ENCODE data around the gene ACTN4.

Gene ACTN4

GRCh38 chr19:38662537-38663155, 15.2 kb downstream of the ACTN4 start:
- Histone ChIP-seq H3K27me3 (no peaks in the 10 kb centered on the region), H3K4me2 (peak overlapping the region in 10 of 11 experiments; percentile 82 to 99 (median 88); a peak in 20 of 22 replicates), H3K4me1 (peaks cover 61 to 89% (median 70%) of the 10 kb centered on the region in 10 experiments), H3K9ac (peak overlapping the region in 1 of 11 experiments; percentile 67; a peak in 1 of 22 replicates), H3K36me3 (peaks cover 10 to 56% (median 35%) of the 10 kb centered on the region in 11 experiments; a peak in 20 of 22 replicates), H4K20me1 (peaks cover 55 to 100% (median 81%) of the 10 kb centered on the region in 11 experiments; a peak in 21 of 22 replicates), H3K27ac (peak overlapping the region in 6 of 11 experiments; percentile 77 to 89 (median 84); a peak in 4 of 22 replicates), H3K9me3 (replicated peaks in 1 of 11) (no peaks in the 10 kb centered on the region), H3K4me3 (no peak overlapping the region)
- TF ChIP-seq Cebpa-rat (IDR thresholded peaks at IDR 0.05), result no peak

- Histone ChIP-seq H3K36me3 (peaks cover 10 to 52% (median 32%) of the 10 kb centered on the region in 11 experiments; a peak in 20 of 22 replicates), H3K27me3 (no peaks in the 10 kb centered on the region), H3K4me3 (no peak overlapping the region), H3K9me3 (replicated peaks in 1 of 11) (no peaks in the 10 kb centered on the region), H3K9ac (peak overlapping the region in 2 of 11 experiments; percentile 65 to 67; a peak in 1 of 22 replicates), H3K27ac (peak overlapping the region in 8 of 11 experiments; percentile 72 to 89 (median 82); a peak in 12 of 22 replicates), H3K4me1 (peaks cover 63 to 89% (median 71%) of the 10 kb centered on the region in 10 experiments), H3K4me2 (peak overlapping the region; percentile 80 to 99 (median 88); a peak in 21 of 22 replicates), H4K20me1 (peaks cover 50 to 99% (median 76%) of the 10 kb centered on the region in 11 experiments; a peak in 21 of 22 replicates)
- TF ChIP-seq Cebpa-rat (IDR thresholded peaks at IDR 0.05), result no peak
These were observed 15.8 kb downstream of the ACTN4 start for GRCh38 chr19:38663156-38663651.

GRCh38 chr19:38663957-38664502, 16.6 kb downstream of the ACTN4 start:
- Histone ChIP-seq H3K4me1 (peaks cover 71 to 93% (median 77%) of the 10 kb centered on the region in 10 experiments), H3K27ac (peak overlapping the region in 9 of 11 experiments; percentile 72 to 89 (median 81); a peak in 18 of 22 replicates), H3K36me3 (peaks cover 10 to 51% (median 24%) of the 10 kb centered on the region in 11 experiments; a peak in 19 of 22 replicates), H3K9ac (peak overlapping the region in 9 of 11 experiments; percentile 31 to 75 (median 65); a peak in 15 of 22 replicates), H3K9me3 (replicated peaks in 1 of 11) (no peaks in the 10 kb centered on the region), H3K4me3 (peak overlapping the region in 4 of 10 experiments; percentile 8 to 25 (median 20); a peak in 4 of 20 replicates), H3K27me3 (no peaks in the 10 kb centered on the region), H3K4me2 (peak overlapping the region; percentile 80 to 99 (median 88)), H4K20me1 (peaks cover 44 to 99% (median 67%) of the 10 kb centered on the region in 11 experiments; a peak in 21 of 22 replicates)
- TF ChIP-seq Cebpa-rat (IDR thresholded peaks at IDR 0.05), result no peak

- Histone ChIP-seq H3K4me2 (peak overlapping the region; percentile 80 to 99 (median 88)), H3K4me3 (peak overlapping the region in 4 of 10 experiments; percentile 8 to 25 (median 20); a peak in 5 of 20 replicates), H3K9ac (peak overlapping the region in 9 of 11 experiments; percentile 42 to 75 (median 65); a peak in 16 of 22 replicates), H4K20me1 (peaks cover 41 to 99% (median 61%) of the 10 kb centered on the region in 11 experiments; a peak in 21 of 22 replicates), H3K4me1 (peaks cover 76 to 93% (median 80%) of the 10 kb centered on the region in 10 experiments), H3K27ac (peak overlapping the region in 10 of 11 experiments; percentile 56 to 89 (median 79); a peak in 19 of 22 replicates), H3K36me3 (peaks cover 10 to 45% (median 20%) of the 10 kb centered on the region in 11 experiments; a peak in 19 of 22 replicates), H3K9me3 (replicated peaks in 1 of 11) (no peaks in the 10 kb centered on the region), H3K27me3 (no peaks in the 10 kb centered on the region)
- peak in 3 of 11 experiments; percentile 30 to 39 (median 31); a peak in 1 of 22 replicates for TF ChIP-seq Cebpa-rat (IDR thresholded peaks at IDR 0.05)
These were observed 17.2 kb downstream of the ACTN4 start for GRCh38 chr19:38664503-38665211.

- TF ChIP-seq Cebpa-rat (IDR thresholded peaks at IDR 0.05), result no peak
- H4K20me1 ChIP-seq, result peaks cover 46 to 99% (median 56%) of the 10 kb centered on the region in 11 experiments; a peak in 21 of 22 replicates
- H3K9me3 ChIP-seq (replicated peaks in 1 of 11), result no peaks in the 10 kb centered on the region
- H3K4me3 ChIP-seq, result peak overlapping the region in 6 of 10 experiments; percentile 2 to 25 (median 8); a peak in 3 of 20 replicates
- H3K36me3 ChIP-seq, result peaks cover 10 to 38% (median 17%) of the 10 kb centered on the region in 11 experiments; a peak in 19 of 22 replicates
- no peaks in the 10 kb centered on the region for H3K27me3 ChIP-seq
- peaks cover 83 to 98% (median 87%) of the 10 kb centered on the region in 10 experiments for H3K4me1 ChIP-seq
- H3K27ac ChIP-seq, result peak overlapping the region in 10 of 11 experiments; percentile 56 to 89 (median 79); a peak in 19 of 22 replicates
- peak overlapping the region in 9 of 11 experiments; percentile 42 to 75 (median 65); a peak in 16 of 22 replicates for H3K9ac ChIP-seq
- peak overlapping the region; percentile 80 to 99 (median 88) for H3K4me2 ChIP-seq
These were observed 17.9 kb downstream of the ACTN4 start for GRCh38 chr19:38665219-38665931.

- Histone ChIP-seq H3K27me3 (no peaks in the 10 kb centered on the region), H3K4me1 (peaks cover 91 to 98% (median 94%) of the 10 kb centered on the region in 10 experiments), H3K9me3 (replicated peaks in 1 of 11) (no peaks in the 10 kb centered on the region), H3K4me2 (peak overlapping the region; percentile 80 to 99 (median 88)), H3K36me3 (peaks cover 3 to 30% (median 10%) of the 10 kb centered on the region in 11 experiments; a peak in 19 of 22 replicates), H3K9ac (peak overlapping the region in 10 of 11 experiments; percentile 22 to 75 (median 65); a peak in 18 of 22 replicates), H4K20me1 (peaks cover 39 to 97% (median 48%) of the 10 kb centered on the region in 11 experiments; a peak in 21 of 22 replicates), H3K27ac (peak overlapping the region; percentile 25 to 89 (median 77); a peak in 20 of 22 replicates), H3K4me3 (0 out of 20 replicates have a peak overlapping the region, but pooled peaks of 3 of the 10 experiments have one; percentile 2 to 9 (median 8))
- TF ChIP-seq Cebpa-rat (IDR thresholded peaks at IDR 0.05), result no peak
These were observed 18.7 kb downstream of the ACTN4 start for GRCh38 chr19:38665950-38666662.

All from BLaER1 treated with 17β-estradiol and CSF1 and Interleukin-3, amounts not matched to agents 10 nM and 100 nM (cell line).